NCI-H2196 (cell line): ENCODE measurements around the gene HBA1.
"Not testable (repeated sequence)": the region's sequence is repeated elsewhere in the genome, so short reads cannot be mapped to it uniquely, and the experiment has no call there.

Experiments
- DNase-seq: peaks from one replicate; lab custom pipeline; 2025; ENCODE audit not compliant: unreplicated experiment; lab: John Stamatoyannopoulos, UW

The HBA1 gene

DNA sequence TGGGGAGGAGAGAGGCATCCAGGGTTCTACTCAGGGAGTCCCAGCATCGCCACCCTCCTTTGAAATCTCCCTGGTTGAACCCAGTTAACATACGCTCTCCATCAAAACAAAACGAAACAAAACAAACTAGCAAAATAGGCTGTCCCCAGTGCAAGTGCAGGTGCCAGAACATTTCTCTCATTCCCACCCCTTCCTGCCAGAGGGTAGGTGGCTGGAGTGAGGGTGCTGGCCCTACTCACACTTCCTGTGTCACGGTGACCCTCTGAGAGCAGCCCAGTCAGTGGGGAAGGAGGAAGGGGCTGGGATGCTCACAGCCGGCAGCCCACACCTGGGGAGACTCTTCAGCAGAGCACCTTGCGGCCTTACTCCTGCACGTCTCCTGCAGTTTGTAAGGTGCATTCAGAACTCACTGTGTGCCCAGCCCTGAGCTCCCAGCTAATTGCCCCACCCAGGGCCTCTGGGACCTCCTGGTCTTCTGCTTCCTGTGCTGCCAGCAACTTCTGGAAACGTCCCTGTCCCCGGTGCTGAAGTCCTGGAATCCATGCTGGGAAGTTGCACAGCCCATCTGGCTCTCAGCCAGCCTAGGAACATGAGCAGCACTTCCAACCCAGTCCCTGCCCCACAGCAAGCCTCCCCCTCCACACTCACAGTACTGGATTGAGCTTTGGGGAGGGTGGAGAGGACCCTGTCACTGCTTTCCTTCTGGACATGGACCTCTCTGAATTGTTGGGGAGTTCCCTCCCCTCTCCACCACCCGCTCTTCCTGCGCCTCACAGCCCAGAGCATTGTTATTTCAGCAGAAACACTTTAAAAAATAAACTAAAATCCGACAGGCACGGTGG, 2.3 kb upstream of the HBA1 start:
- not testable (repeated sequence) for DNase-seq

DNA sequence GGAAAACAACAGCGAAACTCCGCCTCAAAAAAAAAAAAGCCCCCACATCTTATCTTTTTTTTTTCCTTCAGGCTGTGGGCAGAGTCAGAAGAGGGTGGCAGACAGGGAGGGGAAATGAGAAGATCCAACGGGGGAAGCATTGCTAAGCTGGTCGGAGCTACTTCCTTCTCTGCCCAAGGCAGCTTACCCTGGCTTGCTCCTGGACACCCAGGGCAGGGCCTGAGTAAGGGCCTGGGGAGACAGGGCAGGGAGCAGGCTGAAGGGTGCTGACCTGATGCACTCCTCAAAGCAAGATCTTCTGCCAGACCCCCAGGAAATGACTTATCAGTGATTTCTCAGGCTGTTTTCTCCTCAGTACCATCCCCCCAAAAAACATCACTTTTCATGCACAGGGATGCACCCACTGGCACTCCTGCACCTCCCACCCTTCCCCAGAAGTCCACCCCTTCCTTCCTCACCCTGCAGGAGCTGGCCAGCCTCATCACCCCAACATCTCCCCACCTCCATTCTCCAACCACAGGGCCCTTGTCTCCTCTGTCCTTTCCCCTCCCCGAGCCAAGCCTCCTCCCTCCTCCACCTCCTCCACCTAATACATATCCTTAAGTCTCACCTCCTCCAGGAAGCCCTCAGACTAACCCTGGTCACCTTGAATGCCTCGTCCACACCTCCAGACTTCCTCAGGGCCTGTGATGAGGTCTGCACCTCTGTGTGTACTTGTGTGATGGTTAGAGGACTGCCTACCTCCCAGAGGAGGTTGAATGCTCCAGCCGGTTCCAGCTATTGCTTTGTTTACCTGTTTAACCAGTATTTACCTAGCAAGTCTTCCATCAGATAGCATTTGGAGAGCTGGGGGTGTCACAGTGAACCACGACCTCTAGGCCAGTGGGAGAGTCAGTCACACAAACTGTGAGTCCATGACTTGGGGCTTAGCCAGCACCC, 1.2 kb upstream of the HBA1 start:
- no peak for DNase-seq

GRCh38 chr16:176006-176405, 474 bp upstream of the HBA1 start:
- DNase-seq: not testable (repeated sequence)

- DNase-seq: no peak
These were observed 928 bp downstream of the HBA1 start for GRCh38 chr16:177394-177822.

- no peak for DNase-seq
These were observed 1.6 kb downstream of the HBA1 start for GRCh38 chr16:177981-178667.

DNA sequence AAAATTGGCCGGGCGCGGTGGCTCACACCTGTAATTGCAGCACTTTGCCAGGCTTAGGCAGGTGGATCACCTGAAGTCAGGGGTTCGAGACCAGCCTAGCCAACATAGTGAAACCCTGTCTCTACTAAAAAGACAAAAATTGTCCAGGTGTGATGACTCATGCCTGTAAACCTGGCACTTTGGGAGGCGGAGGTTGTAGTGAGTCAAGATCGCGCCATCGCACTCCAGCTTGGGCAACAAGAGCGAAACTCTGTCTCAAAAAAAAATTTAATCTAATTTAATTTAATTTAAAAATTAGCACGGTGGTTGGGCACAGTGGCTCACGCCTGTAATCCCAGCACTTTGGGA, 2.2 kb downstream of the HBA1 start:
- DNase-seq: no peak

DNA sequence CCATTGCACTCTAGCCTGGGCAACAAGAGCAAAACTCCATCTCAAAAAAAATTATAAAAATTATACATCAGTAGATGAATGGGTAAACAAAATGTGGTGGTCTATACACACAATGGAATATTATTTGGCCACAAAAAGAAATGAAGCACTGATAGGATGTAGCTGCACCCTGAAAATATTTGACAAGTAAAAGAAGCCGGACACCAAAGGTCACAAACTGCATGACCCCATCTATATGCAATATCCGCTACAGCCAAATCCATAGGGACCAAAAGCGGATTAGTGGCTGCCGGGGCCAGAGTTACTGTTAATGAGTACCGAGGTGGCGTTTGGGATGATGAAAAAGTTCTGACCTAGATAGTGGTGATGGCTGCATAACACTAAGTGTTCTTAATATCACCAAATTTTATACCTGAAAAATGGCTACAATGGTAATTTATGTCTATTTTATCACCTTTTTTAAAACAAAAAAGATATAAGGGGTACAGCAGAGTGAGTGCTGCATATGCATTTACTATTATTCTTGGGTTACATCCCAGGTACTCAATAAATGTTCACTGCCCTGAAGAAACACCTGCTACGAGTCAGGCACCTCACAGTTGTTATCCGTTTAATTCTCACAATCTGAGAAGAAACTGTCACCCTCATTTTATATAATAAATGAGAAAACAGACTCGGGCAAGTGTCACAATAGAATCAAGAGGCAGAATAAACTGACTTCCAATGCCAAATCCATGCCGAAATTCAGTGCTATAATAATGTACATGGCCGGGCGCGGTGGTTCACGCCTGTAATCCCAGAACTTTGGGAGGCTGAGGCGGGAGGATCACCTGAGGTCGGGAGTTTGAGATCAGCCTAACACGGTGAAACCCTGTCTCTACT, 3.0 kb downstream of the HBA1 start:
- no peak for DNase-seq

DNA sequence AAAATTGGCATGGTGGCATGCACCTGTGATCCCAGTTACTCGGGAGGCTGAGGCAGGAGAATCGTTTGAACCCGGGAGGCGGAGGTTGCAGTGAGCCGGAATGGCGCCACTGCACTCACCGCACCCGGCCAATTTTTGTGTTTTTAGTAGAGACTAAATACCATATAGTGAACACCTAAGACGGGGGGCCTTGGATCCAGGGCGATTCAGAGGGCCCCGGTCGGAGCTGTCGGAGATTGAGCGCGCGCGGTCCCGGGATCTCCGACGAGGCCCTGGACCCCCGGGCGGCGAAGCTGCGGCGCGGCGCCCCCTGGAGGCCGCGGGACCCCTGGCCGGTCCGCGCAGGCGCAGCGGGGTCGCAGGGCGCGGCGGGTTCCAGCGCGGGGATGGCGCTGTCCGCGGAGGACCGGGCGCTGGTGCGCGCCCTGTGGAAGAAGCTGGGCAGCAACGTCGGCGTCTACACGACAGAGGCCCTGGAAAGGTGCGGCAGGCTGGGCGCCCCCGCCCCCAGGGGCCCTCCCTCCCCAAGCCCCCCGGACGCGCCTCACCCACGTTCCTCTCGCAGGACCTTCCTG, 3.7 kb downstream of the HBA1 start, which contains the start of gene HBQ1:
Gene HBQ1, plus strand, starts transcription at position 359 of the 575 bp plus-strand sequence. Its CDS starts 28 bp downstream, at position 387.
- no peak for DNase-seq

DNA sequence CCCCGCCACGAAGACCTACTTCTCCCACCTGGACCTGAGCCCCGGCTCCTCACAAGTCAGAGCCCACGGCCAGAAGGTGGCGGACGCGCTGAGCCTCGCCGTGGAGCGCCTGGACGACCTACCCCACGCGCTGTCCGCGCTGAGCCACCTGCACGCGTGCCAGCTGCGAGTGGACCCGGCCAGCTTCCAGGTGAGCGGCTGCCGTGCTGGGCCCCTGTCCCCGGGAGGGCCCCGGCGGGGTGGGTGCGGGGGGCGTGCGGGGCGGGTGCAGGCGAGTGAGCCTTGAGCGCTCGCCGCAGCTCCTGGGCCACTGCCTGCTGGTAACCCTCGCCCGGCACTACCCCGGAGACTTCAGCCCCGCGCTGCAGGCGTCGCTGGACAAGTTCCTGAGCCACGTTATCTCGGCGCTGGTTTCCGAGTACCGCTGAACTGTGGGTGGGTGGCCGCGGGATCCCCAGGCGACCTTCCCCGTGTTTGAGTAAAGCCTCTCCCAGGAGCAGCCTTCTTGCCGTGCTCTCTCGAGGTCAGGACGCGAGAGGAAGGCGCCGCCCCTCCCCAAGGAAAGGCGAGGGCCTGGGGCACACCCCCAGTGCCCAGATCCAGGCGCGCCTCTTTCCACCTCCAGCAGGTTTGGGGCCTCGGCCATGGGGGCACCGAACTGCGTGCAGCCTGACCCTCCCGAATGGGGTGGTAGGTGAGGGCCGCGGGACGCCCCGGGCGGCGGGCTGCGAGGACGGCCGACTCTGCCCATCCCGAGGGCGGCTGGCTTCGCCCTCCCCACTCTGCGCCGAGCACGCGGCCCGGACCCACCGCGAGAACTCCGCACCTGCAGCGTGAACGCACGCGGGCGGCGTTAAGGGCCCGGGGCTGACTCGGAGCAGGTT, 4.4 kb downstream of the HBA1 start:
- peak; percentile 90 for DNase-seq

DNA sequence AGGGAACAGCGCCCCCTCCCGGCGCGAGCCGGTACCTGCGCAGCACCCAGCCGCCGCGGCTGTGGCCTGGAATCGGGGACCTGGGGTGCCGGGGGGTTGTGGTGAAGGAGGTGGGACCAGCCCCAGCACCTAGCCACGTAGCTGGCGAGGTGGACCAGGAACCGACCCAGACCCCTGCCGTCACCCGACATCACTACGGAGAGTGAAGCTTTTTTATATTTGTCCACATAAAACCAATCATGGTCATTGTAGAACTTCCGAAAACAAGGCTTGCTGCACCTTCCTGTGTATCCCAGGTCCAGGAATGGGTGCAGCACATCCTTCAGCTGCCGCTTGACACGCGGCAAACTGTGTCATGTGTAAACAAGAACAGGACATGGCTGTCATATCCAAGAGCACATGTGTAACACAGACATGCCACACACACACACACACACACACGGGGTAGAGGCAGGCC, 5.1 kb downstream of the HBA1 start:
- no peak for DNase-seq

DNA sequence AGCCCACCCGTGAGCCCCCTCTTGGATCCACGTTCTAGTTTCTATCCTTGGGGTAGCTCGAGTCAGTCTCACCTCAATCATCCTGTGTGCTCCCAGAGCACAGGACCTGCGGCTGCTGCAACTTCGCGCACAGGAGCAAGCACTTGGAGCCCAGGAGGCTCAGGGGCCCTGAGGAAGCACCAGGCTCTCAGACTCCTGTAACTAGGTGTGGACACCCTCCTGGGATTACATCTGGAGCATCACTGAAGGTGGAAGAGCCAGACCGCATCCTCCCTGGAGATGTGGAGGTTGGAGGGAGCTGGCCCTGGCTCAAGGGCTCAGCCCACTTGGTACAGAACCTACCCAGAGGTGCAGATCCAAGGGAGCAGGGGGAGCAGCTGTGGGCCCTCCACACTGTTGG, 6.5 kb downstream of the HBA1 start:
- DNase-seq: no peak

DNA sequence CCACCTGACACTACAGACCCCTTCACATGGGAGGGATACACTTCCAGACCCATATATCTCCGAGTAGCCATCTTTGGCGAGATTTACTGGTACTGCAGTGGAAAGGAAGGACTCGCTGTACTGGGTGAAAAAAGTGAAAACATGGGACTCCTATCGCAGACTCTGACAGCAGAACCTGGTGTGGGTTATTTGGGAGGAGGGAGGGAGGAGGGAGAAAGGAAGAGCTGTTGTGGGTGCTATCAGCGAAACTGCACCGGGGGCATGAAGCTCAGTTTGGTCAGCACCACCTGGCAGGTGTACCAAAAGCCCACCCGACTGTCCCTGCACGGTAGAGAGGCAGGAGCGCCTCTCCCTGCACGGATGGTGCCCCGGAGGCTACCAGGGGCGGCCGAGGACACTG, 8.7 kb downstream of the HBA1 start:
- no peak for DNase-seq

- no peak for DNase-seq
These were observed 9.2 kb downstream of the HBA1 start for GRCh38 chr16:185691-186090.

- no peak for DNase-seq
These were observed 10.8 kb downstream of the HBA1 start for GRCh38 chr16:187330-187729.

DNA sequence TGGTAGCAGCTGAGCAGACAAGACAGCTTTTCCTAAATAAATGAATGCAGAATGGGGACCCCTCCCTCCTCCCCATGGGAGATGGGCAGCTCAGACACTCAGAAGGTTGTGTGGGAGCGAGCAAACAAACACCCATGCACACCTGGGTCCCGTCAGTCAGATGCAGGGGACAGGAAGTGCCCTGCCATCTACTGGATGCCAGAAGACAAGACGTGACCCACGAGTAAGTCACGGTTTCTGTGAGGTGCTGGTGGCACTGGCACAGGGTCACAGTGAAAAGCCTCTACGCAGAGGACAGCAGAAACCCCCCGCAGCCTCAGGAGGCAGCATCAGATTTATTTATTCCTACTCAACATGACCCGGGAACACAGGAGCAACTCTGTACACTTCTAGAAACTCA, 12.2 kb downstream of the HBA1 start:
- no peak for DNase-seq

DNA sequence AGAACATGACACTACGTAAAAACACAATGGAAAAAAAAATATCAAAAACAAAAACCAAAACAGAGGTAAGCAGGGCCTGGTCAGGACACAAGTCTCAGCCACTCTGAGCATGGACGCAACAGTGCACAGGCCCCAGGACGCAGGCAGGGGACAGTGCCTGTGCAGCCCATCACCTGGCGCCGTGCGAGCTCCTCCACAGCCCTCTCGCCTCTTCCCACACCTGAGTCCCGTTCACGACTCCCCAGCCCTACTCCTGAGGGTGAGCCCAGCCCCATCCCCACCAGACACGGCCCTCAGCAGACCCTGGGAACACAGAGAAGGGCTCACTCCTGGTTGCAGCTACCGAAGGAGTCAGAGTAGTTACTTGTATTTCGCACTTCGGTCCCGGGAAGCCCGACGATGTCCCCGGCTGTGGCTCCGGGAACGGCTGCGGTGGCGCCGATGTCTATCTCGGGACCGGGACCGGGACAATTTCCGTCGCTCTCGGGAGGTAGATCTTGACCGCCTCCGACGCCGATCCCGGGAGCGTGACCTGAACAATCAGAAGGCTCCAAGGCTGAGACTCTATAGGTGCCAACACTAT, 13.2 kb downstream of the HBA1 start:
- no peak for DNase-seq

- no peak for DNase-seq
These were observed 15.4 kb downstream of the HBA1 start for GRCh38 chr16:191831-192230.

DNA sequence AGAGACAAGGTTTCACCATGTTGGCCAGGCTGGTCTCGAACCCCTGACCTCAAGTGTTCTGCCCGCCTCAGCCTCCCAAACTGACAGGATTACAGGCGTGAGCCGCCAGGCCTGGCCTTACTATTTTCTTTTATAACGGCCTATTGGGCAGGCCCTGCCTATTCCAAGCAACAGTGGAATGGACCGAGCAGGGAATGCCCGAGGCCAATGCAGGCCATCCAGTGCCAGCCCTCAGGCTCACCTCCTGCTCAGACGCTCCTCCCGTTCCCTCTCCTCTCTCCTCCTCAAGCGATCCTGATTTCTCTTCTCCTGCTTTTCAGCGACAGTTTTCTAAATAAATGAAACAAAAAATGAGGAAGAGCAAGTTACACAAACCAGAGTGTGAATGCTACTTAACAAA, 16.2 kb downstream of the HBA1 start:
- no peak for DNase-seq

GRCh38 chr16:193441-193840, 17.0 kb downstream of the HBA1 start:
- DNase-seq: no peak
